H1 (cell line): ENCODE data around the gene MPND.

ENCODE experiments used
- BRCA1 ChIP-seq: IDR thresholded peaks from 2 replicates; pipeline ENCODE4 v1.6.1; 2012; ENCODE audit warnings: low read depth, low read length, improper control_type of control experiment
- EP300 ChIP-seq, 2 experiments: IDR thresholded peaks; 1 replicate in 1 of 2; 2 replicates in 1 of 2; pipeline ENCODE4 v1.6.1; 2011 to 2012; ENCODE audit warnings: low read depth in 2 of 2, low read length in 2 of 2, mild to moderate bottlenecking in 2 of 2, borderline replicate concordance in 1 of 2, inconsistent platforms in 1 of 2, moderate library complexity in 1 of 2
- JUND ChIP-seq: IDR thresholded peaks from 2 replicates; pipeline ENCODE4 v1.6.1; 2011; ENCODE audit warnings: mild to moderate bottlenecking, improper control_type of control experiment, low read length
- POLR2A ChIP-seq, 2 experiments: IDR thresholded peaks; 1 replicate in 1 of 2; 2 replicates in 1 of 2; pipeline ENCODE4 v1.6.1; 2011; ENCODE audit warnings: low read depth in 2 of 2, low read length in 2 of 2, mild to moderate bottlenecking in 2 of 2; ENCODE audit errors: control extremely low read depth in 1 of 2
- RAD21 ChIP-seq, 2 experiments: IDR thresholded peaks in 1 of 2; conservative IDR thresholded peaks in 1 of 2; 2 replicates each; pipeline ENCODE4 v1.6.1; 2011; ENCODE audit warnings: low read depth in 2 of 2, low read length in 2 of 2, improper control_type of control experiment in 1 of 2, inconsistent platforms in 1 of 2, mild to moderate bottlenecking in 1 of 2, moderate library complexity in 1 of 2
- ZNF274 ChIP-seq: IDR thresholded peaks from 2 replicates; pipeline ENCODE4 v1.7.0; 2012; ENCODE audit warnings: low read length, borderline replicate concordance; ENCODE audit errors: extremely low read depth
- TF ChIP-seq, protein P1 (sequence below), 3 experiments: IDR thresholded peaks; 1 replicate in 2 of 3; 2 replicates in 1 of 3; pipeline versions ENCODE4 v1.5.1 to v1.6.1; 2011; ENCODE audit warnings: low read length in 3 of 3, mild to moderate bottlenecking in 3 of 3, inconsistent platforms in 2 of 3, low read depth in 1 of 3, moderate library complexity in 1 of 3; ENCODE audit not compliant: insufficient read depth in 1 of 3; ENCODE audit errors: control extremely low read depth in 1 of 3

DNA sequence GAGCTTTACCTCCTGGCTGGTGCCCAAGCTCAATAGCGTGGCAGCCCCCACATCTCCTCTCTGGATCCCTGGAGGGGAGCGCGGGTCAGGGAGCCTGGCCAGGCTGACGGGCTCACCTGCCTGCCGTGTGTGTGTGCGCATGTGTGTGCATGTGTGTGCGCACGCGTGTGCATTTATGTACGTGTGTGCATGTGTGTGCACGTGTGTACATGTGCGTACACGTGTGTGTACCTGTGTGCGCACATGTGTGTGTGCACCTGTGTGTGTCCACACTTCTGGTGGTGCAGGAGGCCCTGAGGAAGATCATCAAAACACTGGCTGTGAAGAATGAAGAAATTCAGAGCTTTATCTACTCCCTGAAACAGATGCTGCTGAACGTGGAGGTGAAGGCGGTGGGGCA lies 37.7 kb upstream of the MPND start:
- TF ChIP-seq BRCA1 (no peak), RAD21 (IDR thresholded peaks at IDR 0.05 in 1 of 2, conservative IDR thresholded peaks at IDR 0.05 in 1 of 2; ENCODE audit: low read depth in 2 of 2, low read length in 2 of 2) (no peak), JUND (no peak), ZNF274 (no peak), POLR2A (IDR thresholded peaks at IDR 0.05; ENCODE audit: control extremely low read depth in 1 of 2, low read depth in 2 of 2, low read length in 2 of 2) (no peak), EP300 (IDR thresholded peaks at IDR 0.05; ENCODE audit: borderline replicate concordance in 1 of 2, low read depth in 2 of 2, low read length in 2 of 2) (no peak)
- TF ChIP-seq, protein P1, sequence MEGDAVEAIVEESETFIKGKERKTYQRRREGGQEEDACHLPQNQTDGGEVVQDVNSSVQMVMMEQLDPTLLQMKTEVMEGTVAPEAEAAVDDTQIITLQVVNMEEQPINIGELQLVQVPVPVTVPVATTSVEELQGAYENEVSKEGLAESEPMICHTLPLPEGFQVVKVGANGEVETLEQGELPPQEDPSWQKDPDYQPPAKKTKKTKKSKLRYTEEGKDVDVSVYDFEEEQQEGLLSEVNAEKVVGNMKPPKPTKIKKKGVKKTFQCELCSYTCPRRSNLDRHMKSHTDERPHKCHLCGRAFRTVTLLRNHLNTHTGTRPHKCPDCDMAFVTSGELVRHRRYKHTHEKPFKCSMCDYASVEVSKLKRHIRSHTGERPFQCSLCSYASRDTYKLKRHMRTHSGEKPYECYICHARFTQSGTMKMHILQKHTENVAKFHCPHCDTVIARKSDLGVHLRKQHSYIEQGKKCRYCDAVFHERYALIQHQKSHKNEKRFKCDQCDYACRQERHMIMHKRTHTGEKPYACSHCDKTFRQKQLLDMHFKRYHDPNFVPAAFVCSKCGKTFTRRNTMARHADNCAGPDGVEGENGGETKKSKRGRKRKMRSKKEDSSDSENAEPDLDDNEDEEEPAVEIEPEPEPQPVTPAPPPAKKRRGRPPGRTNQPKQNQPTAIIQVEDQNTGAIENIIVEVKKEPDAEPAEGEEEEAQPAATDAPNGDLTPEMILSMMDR (IDR thresholded peaks at IDR 0.05; ENCODE audit: control extremely low read depth in 1 of 3, insufficient read depth in 1 of 3, low read depth in 1 of 3, low read length in 3 of 3): no peak
